Activated B cell treated with CpG ODN at 0.5 μM for 24 hours (primary cell): Measurements from ENCODE around the gene TRAFD1. TPM values are rescaled to one million over a fixed set of nuclear protein-coding genes. Genes with fewer than 3 reads are reported as not detected.

Experiments used
- ATAC-seq: fragments of 200-7000 bp; cut with Tn5 transposase; one replicate; pipeline ENCODE4 v1.10.0; 2021; ENCODE audit warnings: low read depth, mild to moderate bottlenecking, moderate library complexity
- CTCF ChIA-PET: fragments of 350-600 bp; sonication (Branson Sonifier 250); formaldehyde crosslinking; loops from one replicate; lab custom pipeline; 2021; ENCODE audit warnings: antibody characterized with exemption; lab: Charles Lee
- POLR2A ChIA-PET: fragments of 350-600 bp; sonication (Branson Sonifier 250); formaldehyde crosslinking; loops from one replicate; lab custom pipeline; 2021; ENCODE audit warnings: antibody characterized with exemption; lab: Charles Lee
- DNase-seq: peaks from one replicate; pipeline ENCODE4 v3.0.0; 2022
- H3K27ac Mint-ChIP-seq: one replicate; pipeline ENCODE4 v1.8.0; 2020; ENCODE audit warnings: mixed read lengths
- H3K27me3 Mint-ChIP-seq: one replicate; pipeline ENCODE4 v1.8.0; 2021; ENCODE audit warnings: mixed read lengths
- H3K36me3 Mint-ChIP-seq: one replicate; pipeline ENCODE4 v1.8.0; 2021; ENCODE audit warnings: low read depth, mixed read lengths
- H3K4me1 Mint-ChIP-seq: one replicate; pipeline ENCODE4 v1.8.0; 2021; ENCODE audit warnings: mixed read lengths
- H3K4me3 Mint-ChIP-seq: one replicate; pipeline ENCODE4 v1.8.0; 2020; ENCODE audit warnings: mild to moderate bottlenecking, mixed read lengths
- H3K9me3 Mint-ChIP-seq: one replicate; pipeline ENCODE4 v1.8.0; 2020; ENCODE audit warnings: mixed read lengths
- intact Hi-C: fragments of 100-400 bp; cut with micrococcal nuclease; formaldehyde crosslinking; loops from one replicate; pipeline ENCODE4 v1.15.1; 2024
- total RNA-seq: library from RNA; stranded (reverse); gene quantifications from 2 replicates; pipeline ENCODE4 v1.2.3, GENCODE V29; 2022
- TF ChIP-seq, protein P1 (sequence below): fragments of 200-600 bp; IDR thresholded peaks from one replicate; pipeline ENCODE4 v1.8.0; 2022; ENCODE audit warnings: antibody characterized with exemption, mild to moderate bottlenecking

TRAFD1 gene
- total RNA-seq, 1 donor from 2014 or later, result 51.0 TPM

DNA sequence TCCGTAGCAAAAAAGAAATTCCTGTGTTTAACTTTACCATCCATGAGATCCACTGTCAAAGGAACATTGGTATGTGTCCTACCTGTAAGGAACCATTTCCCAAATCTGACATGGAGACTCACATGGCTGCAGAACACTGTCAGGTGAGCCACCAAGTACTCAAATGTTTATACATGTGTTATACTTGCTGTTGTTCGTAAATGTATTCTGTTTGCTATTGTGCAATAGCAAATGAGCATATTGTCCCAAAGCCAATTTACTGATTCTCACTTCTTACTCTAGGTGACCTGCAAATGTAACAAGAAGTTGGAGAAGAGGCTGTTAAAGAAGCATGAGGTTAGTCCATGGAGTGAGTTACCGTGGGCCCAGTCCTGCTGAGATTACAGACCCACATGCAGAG is 9.4 kb downstream of the TRAFD1 start:
- Mint-ChIP-seq H3K4me3 (no peak overlapping the region), H3K27me3 (no peaks in the 10 kb centered on the region), H3K9me3 (no peaks in the 10 kb centered on the region), H3K27ac (no peak overlapping the region), H3K4me1 (peaks cover 29% of the 10 kb centered on the region), H3K36me3 (peaks cover 45% of the 10 kb centered on the region)
- ChIA-PET POLR2A (no interaction called here), CTCF (no interaction called here)
- TF ChIP-seq, protein P1, sequence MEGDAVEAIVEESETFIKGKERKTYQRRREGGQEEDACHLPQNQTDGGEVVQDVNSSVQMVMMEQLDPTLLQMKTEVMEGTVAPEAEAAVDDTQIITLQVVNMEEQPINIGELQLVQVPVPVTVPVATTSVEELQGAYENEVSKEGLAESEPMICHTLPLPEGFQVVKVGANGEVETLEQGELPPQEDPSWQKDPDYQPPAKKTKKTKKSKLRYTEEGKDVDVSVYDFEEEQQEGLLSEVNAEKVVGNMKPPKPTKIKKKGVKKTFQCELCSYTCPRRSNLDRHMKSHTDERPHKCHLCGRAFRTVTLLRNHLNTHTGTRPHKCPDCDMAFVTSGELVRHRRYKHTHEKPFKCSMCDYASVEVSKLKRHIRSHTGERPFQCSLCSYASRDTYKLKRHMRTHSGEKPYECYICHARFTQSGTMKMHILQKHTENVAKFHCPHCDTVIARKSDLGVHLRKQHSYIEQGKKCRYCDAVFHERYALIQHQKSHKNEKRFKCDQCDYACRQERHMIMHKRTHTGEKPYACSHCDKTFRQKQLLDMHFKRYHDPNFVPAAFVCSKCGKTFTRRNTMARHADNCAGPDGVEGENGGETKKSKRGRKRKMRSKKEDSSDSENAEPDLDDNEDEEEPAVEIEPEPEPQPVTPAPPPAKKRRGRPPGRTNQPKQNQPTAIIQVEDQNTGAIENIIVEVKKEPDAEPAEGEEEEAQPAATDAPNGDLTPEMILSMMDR, result no peak
- intact Hi-C loops, result no loop called here
- DNase-seq (no peak), ATAC-seq (no peak)

DNA sequence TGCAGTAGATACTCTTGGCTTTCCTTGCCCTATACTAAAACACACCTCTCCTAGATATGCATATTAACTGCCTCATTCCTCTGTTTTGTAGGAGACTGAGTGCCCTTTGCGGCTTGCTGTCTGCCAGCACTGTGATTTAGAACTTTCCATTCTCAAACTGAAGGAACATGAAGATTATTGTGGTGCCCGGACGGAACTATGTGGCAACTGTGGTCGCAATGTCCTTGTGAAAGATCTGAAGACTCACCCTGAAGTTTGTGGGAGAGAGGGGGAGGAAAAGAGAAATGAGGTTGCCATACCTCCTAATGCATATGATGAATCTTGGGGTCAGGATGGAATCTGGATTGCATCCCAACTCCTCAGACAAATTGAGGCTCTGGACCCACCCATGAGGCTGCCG is 15.4 kb downstream of the TRAFD1 start:
- Mint-ChIP-seq H3K9me3 (no peaks in the 10 kb centered on the region), H3K36me3 (peaks cover 67% of the 10 kb centered on the region), H3K4me3 (no peak overlapping the region), H3K27ac (no peak overlapping the region), H3K4me1 (peaks cover 12% of the 10 kb centered on the region), H3K27me3 (no peaks in the 10 kb centered on the region)
- ChIA-PET CTCF (no interaction called here), POLR2A (interaction anchor here (0.6 to 1.0 kb wide), 3 partner anchors 10 to 252 kb away, joined by 4 to 6 read pairs (median 4); no protein-coding TSS in a partner anchor)
- ATAC-seq, result no peak
- TF ChIP-seq, protein P1, result no peak
- intact Hi-C loops, result no loop called here
- DNase-seq, result no peak

DNA sequence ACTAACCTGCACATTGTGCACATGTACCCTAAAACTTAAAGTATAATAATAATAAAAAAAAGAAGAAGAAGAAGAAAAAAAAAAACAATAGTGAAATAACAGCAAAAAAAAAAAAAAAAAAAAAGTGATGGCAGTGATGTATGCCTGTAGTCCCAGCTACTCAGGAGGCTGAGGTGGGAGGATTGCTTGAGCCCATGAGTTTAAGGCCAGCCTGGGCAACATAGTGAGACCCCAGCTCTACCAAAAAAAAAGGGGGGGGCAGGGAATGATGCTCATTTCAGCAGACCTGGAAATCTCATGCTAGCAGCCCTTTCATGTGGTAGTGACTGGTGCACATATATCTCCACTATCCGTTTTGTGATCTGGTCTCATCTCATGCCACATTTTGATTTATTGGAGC is 20.8 kb downstream of the TRAFD1 start:
- no peak for DNase-seq
- TF ChIP-seq, protein P1, result no peak
- Mint-ChIP-seq H3K36me3 (peaks cover 85% of the 10 kb centered on the region), H3K4me3 (no peak overlapping the region), H3K27me3 (no peaks in the 10 kb centered on the region), H3K27ac (no peak overlapping the region), H3K9me3 (no peaks in the 10 kb centered on the region), H3K4me1 (peaks cover 26% of the 10 kb centered on the region)
- intact Hi-C loops, result loop anchor here (5.0 kb wide), 1 partner anchor 39 kb away; the partner anchor contains the start of gene NAA25
- POLR2A ChIA-PET, result interaction anchor here (0.6 to 1.4 kb wide), 5 partner anchors 14 to 136 kb away, joined by 3 to 7 read pairs (median 3); partner anchors contain the start of gene TRAFD1
- CTCF ChIA-PET, result no interaction called here
- no peak for ATAC-seq

DNA sequence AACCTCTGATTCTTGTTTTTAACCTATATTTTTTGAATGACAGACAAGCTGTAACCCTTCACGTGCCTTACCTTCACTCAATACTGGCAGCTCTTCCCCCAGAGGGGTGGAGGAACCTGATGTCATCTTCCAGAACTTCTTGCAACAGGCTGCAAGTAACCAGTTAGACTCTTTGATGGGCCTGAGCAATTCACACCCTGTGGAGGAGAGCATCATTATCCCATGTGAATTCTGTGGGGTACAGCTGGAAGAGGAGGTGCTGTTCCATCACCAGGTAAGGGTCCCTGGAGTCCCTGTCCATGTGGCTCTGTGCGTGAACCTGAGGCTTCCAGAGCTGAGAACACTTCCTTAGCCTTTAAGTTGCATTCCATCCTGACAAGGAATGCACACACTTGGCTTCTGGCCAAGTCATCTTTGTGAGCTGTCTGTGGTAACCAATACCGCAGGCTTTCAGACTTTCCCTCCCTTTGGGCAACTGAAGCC is 22.7 kb downstream of the TRAFD1 start:
- peaks cover 87% of the 10 kb centered on the region for H3K36me3 Mint-ChIP-seq
- TF ChIP-seq, protein P1, result no peak

DNA sequence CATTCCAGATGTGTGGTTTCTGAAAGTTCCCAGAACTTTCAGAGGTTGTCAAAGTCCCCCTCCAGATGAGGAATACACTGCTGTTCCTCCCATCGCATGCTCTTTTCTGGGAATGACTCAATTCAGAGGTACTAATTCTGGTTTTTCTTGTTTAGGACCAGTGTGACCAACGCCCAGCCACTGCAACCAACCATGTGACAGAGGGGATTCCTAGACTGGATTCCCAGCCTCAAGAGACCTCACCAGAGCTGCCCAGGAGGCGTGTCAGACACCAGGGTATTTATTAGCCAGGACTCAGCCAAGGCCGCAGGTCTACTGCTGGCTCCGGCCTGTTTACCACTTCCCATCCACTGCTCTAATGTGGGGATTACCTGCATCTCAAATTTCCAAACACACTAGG is 24.2 kb downstream of the TRAFD1 start:
- ChIA-PET POLR2A (interaction anchor here (0.7 kb wide), 1 partner anchor 435 kb away, joined by 3 read pairs; no protein-coding TSS in a partner anchor), CTCF (no interaction called here)
- Mint-ChIP-seq H3K36me3 (peaks cover 89% of the 10 kb centered on the region), H3K27ac (no peak overlapping the region), H3K9me3 (no peaks in the 10 kb centered on the region), H3K4me1 (peaks cover 30% of the 10 kb centered on the region), H3K4me3 (no peak overlapping the region), H3K27me3 (no peaks in the 10 kb centered on the region)
- intact Hi-C loops, result loop anchor here (5.0 kb wide), 1 partner anchor 42 kb away; the partner anchor contains the start of gene NAA25
- TF ChIP-seq, protein P1, result no peak
- ATAC-seq (no peak), DNase-seq (no peak)

More for the DNA sequence above, 22.7 kb downstream of the TRAFD1 start:
- CTCF ChIA-PET, result interaction anchor here (1.8 kb wide), 1 partner anchor 50 kb away, joined by 4 read pairs; no protein-coding TSS in a partner anchor
- Mint-ChIP-seq H3K4me3 (no peak overlapping the region), H3K4me1 (peaks cover 31% of the 10 kb centered on the region), H3K9me3 (no peaks in the 10 kb centered on the region), H3K27ac (no peak overlapping the region), H3K27me3 (no peaks in the 10 kb centered on the region)
- POLR2A ChIA-PET, result interaction anchor here (1.3 kb wide), 1 partner anchor 23 kb away, joined by 5 read pairs; the partner anchor contains the start of gene TRAFD1
- intact Hi-C loops, result loop anchor here (5.0 kb wide), 1 partner anchor 41 kb away; the partner anchor contains the start of gene NAA25
- DNase-seq (no peak), ATAC-seq (no peak)
